Left renal pelvis (tissue), 4 donors: ENCODE measurements around the gene HEPN1. TPM values are rescaled to one million over a fixed set of nuclear protein-coding genes. Genes with fewer than 3 reads are reported as not detected.
A peak's percentile ranks its signal among the peaks of the same experiment; 100 is the strongest.
"Not testable (repeated sequence)": the region's sequence is repeated elsewhere in the genome, so short reads cannot be mapped to it uniquely, and the experiment has no call there.

Experiments used
- DNase-seq, 4 donors: peaks; one replicate each; pipeline ENCODE4 v3.0.0-alpha.2; 2013; ENCODE audit warnings: low read depth in 4 of 4, low spot score in 3 of 4
- polyA plus RNA-seq, 4 donors: library from polyadenylated mRNA; unstranded; fragments of 120-200 nt; gene quantifications; one replicate each; pipeline ENCODE4 v1.2.1, GENCODE V29; 2013; ENCODE audit not compliant: insufficient read length in 4 of 4

The HEPN1 gene
- polyA plus RNA-seq, 4 donors: 0.92 to 1.5 (median 0.96) TPM; not detected in 1

DNA sequence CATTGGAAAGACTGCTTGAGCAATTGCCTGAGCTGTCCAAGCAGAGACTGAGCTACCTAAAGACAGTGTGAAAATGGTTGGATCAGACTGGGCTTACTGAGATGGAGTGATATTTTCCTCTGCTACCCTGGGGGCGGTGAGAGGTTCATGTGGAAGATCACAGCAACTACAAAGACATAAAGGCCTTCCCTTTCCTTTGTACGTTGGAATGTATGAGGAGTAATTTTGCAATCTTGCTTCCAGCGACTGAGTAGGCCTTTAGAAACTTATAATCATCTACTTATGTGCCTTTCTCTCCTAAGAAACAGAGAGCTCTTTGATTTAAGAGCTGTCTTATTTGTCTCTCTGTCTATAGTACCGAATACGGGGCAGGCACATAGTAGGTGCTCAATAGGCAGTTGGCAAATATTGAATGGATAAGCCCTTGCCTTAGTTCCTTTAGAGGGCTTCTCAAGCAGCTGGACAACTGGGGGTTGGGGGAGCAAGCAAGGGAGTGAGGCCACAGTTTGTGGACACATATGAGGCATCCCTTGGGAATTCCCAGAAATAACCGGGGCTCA, 19.2 kb downstream of the HEPN1 start:
- DNase-seq: no peak

DNA sequence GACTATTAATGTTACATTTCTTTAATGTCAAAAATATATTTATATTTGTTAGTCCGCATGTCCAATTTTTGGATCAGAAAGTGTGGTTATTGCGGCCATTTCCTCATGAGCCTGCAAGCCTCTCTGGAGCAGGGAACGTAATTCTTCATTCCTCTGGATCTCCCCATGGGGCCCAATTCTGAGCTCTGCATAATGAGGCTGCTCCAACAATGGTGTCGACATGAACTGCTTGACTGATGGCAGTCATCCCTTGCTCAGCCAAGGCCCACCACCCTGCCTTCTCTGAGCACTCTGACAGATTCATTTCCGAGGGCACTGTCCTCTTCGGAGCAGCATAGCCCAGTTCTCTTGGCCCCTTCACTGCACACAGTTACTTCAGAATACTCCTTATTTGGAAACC, 19.9 kb downstream of the HEPN1 start:
- no peak for DNase-seq

DNA sequence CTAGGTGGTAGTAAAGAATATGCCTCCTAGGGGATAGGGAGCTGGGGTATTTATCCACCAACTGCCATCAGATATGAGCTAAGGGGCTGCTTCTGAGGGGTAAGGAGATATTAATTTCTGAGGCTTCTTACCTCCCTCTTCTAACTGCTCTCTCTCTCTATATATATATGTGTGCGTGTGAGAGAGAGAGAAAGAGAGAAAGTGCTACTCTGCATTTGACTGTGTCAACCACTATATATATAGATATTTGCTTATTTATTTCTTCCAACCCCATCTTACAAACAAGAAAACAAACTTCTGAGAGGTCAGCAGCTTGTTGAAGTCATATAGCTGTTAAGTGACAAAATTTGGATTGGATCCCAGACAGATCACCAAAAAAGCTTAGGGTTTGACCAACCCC, 22.7 kb downstream of the HEPN1 start:
- no peak for DNase-seq

DNA sequence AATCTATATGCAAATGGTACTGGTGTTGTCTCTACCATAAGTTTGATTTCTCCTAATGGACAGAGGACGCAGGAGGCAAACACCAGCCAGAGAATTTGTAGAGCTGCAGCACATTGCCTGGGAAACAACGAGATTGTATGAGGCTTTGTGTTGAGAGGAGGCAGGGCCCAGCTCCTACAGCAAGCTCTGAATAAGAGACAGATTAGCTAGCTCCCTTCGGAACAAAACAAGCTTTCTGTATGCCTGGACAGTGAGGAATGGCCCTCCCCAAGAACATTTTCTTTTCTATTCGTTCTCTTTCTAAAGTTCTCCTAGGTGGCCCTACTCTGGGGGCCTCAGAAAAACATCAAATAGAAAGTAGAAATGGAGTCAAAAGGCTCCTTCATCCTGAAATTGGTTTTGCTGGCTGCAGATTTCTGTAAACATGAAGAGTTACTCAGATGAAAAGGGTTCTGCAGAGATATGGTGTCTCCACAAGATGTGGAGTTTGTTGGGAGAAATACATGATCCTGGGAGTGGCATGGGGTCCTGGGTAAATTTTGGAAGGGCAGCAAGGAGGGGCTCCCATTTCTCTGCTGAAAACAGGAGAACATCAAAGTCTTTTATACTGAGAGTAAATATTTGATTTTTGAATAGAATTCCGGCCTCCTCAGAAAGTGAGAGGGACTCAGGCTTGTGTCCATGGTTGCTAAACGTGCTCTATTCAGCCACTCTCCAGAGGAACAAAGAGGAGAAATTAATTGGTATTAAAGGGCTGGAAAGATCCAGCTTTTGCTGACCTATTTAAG, 23.6 kb downstream of the HEPN1 start:
- DNase-seq: no peak

DNA sequence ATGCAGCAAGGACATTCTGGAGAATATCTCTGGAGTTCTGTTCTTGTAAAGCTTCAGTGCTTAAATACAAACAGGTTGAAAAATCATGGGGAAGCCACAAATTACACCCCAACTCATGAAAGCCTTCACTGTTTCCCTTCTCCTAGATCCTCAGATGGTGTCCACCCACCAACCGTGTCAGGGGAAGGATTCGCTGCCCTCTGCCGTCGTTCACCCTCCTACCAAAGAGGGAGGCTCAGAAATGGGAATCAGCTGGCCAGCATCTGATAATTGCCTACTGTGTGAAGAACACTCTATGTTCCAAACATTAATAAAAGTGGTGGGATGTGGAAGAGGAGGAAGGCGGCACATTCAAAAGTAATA, 24.2 kb downstream of the HEPN1 start:
- no peak for DNase-seq

DNA sequence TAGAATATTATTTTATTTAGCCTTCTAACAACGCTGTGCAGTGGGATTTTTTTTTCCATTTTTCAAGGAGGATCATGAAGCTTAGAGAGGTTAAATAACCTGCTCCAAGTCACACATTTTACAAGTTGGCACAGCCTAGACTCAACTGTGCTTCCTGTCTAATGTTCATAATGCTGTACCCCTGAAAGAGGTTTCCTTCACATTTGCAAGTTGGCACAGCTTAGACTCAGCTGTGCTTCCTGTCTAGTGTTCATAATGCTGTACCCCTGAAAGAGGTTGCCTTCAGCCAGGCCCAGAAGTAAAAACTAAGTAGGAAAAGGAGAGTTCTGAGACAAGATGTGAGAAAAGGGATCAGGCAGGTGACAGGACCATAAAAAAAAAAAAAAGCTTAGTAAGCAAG, 24.7 kb downstream of the HEPN1 start:
- no peak for DNase-seq

DNA sequence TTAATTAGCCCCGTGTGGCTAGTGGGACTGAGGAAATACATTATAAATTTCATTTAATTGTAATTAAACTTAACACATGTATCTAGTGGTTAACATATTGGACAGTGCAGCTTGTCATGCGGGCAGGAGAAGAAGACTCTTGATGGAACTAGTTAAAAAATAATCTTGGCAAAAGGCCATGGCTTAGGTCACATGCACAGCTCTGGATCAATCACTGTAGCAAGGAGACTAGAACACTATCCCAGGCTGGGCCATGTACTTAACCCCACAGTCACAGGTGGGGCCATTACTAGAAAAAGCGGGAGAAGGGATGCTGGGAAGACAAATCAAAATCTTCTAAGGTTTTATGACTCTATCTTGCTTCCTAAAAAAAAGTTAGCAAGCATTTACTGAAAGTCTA, 25.5 kb downstream of the HEPN1 start:
- no peak for DNase-seq

DNA sequence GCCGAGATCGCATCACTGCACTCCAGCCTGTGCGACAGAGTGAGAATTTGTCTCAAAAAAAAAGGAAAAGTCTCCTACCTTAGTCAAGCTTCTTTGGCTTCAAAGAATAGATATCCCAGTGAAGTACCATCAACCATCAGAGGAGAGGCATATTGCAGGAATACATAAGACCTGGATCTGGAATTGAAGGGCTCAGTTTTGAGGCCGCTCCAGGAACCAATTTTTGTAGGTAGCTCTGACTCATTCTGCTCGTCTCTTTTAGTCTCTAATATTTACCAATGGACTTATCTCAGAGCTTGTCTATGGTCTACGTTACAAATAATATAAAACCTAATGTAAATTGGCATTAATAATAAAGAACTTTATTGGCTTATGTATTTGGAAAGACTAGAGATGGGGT, 26.8 kb downstream of the HEPN1 start:
- DNase-seq: no peak

DNA sequence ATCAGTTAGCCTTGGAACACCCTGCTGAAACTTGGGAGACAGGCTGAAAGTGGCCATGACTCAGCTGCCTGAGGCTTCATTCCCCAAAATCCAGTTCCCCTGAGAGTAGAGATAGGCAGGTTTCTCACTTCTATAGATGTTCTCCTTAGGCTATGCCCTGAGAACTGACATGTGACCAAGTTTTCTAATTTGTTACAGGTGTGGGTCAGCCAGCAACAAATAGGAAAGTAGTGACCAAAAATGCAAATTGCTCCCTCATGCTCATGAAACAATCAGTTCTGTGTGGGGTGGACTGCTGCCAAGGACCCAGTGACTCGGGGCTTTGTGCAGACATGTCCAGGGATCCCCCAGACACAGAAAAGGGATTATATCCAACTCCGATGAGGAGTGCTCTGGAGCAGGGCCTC, 27.7 kb downstream of the HEPN1 start:
- no peak for DNase-seq

DNA sequence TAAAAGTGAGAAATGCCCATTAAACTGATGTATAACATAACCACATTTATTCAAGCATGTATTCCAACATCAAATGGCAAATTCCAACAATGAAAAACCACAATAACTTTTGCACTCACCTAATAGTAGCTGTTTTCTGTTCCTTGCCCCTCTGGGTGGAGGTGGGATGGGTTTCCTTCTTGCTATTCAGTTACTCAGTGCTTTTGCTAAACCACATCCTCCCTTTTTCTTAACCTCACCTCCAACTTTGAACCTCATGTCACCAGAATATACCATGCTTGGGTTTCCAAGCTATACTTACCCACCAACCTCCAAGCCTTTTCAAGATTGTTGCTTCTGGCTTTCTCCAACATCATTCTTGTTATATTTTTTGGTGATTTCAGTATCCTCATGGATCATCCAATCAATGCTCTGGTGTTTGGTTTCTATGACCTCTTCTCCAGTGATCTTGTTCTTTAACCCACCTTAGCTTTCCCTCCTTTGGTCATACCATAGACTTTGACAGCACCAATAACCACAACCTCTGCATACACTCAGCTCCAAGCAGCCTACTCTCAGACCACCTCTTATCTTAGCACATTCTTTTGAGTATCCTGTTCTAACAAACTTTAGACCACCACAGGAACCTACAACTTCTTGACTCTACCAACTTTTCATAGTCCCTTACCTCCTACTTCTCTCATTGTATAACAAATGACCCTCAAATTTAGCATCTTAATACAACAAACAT, 31.7 kb downstream of the HEPN1 start:
- DNase-seq: no peak

DNA sequence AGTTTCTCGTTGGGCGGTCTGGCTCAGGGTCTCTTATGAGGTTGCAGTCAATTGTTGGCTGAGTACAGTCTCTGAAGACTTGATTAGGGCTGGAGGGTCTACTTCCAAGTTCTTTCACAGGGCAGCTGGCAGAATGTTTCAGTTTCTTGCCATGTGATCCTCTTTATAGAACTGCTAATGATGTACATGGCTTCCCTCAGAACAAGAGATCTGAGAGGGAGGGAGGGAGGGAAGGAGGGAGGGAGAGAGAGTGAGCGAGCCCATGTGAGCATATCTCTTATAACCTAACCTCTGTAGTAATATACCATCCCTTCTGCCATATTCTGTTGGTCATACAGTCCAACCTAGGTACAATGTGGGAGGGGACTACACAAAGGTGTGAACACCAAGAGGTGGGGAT, 32.3 kb downstream of the HEPN1 start:
- no peak for DNase-seq

DNA sequence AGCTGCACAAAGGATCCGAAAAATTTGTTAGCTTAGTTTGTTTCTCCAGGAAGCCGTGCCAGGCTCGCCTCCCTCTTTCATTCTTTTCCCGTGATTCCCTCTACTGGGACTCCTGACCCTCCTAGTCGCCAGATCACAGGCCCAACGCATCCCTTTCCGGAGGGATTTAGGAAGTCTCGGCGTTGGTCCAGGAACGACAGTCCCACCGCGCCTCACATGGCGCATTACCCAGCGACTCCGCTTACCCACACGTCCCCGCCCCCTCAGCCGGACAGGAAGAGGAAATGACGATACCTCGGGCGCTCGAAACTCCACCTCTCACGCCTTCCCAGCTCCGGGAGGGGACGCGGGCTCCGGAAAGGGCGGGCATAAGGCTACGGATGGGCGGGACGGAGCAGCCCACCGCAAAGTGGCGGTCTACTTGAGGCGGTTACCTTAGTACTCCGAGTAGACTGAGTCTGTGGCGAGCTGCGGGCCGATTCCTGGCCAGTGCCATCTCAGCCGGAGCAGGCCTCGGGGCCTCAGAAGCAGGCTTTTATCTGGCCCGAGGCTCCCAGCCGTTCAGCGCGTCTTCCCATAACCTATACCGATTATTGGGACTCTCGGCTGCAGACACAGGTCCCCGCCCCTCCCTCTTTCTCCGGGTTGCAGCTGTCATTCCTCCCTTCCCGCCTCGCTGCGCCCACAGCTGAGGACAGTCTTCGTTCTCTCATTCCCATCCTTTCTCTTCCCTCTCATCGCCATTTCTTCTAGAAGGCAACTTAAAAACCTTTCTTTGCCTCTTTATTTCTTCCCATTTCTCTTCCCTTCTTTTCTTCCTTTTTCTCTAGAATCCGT, 34.9 kb downstream of the HEPN1 start, which contains the start of gene CCDC15:
TSS of gene CCDC15 (plus strand) at position 450 of the 837 bp plus-strand sequence. CDS start 531 bp downstream, outside the sequence.
- peak; percentile 95 to 98 (median 96) for DNase-seq

DNA sequence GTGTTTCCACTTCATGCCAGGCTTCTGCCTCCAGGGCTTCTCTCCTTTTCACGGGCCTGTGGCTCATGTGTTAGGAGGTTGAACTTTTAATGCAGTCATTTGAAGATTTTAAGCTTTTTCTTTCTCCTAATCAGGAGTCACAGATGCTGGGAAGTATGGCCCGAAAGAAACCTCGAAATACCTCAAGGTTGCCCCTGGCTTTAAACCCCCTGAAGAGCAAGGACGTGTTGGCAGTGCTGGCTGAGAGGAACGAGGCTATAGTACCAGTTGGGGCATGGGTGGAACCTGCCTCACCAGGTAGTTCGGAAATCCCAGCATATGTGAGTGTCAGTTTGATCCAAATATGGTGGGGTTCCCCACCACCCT, 35.5 kb downstream of the HEPN1 start:
- no peak for DNase-seq

DNA sequence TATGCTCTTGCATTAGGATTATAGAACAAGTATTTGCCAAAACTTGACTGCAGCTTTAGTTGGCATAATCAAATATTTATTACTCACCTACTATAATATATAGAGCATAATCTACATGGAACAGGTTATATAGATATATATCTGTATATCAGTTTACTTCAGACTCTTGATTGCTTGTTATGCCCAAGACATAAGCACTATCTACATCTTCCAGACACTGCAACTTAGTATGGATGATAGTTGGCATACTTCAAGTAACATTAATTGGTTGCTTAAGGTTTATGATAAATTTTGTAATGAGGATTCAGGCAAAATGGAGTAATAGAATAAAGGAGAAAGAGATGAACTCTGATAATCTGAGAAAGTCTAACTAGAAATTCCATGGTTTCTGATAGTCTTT, 36.0 kb downstream of the HEPN1 start:
- no peak for DNase-seq

DNA sequence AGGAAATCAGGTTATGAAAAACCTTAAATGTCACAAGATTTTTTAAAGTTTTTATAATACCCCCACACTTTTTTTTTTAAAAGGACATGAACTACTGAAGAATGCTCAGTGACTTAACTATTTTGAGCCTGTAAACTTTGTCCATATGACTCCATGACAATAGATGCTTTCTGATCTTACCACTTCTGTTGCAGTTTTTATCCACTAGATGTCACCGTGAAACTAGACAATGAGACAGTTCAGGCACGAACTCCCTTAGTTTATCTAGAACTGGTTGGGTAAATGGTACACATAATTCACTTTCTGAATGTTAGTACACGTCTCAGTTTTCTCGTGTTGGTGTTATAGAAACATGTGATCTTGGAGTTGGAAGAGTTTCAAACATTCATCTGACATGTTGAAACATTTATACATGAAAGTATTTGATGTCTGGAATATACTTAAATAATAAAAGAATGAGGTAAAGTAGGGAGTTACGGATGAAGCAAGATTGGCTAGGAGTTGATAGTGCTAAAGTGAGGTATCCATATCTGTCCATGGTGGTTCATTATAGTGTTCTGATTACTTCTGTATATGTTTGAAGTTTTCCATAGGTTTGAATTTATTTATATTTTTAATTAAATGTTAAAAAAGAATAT, 43.0 kb downstream of the HEPN1 start:
- peak; percentile 27 to 54 (median 52) for DNase-seq

DNA sequence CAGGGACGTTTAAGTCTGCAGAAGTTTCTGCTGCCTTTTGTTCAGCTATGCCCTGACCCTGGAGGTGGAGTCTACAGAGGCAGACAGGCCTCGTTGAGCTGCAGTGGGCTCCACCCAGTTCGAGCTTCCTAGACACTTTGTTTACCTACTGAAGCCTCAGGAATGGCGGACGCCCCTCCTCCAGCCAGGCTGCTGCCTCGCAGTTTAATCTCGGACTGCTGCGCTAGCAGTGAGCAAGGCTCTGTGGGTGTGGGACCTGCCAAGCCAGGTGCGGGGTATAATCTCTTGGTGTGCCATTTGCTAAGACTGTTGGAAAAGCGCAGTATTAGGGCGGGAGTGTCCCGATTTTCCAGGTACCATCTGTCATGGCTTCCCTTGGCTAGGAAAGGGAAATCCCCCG, 49.1 kb downstream of the HEPN1 start:
- not testable (repeated sequence) for DNase-seq
